RWPE2 (cell line): ENCODE measurements around the gene ZFPL1.

Source experiments
- ATAC-seq: fragments of 200-7000 bp; cut with Tn5 transposase; 3 replicates; pipeline ENCODE4 v1.9.1; 2021; ENCODE audit warnings: low read depth
- DNase-seq: peaks from one replicate; pipeline ENCODE4 v3.0.0-alpha.2; 2020; ENCODE audit warnings: low spot score
- H3K27ac ChIP-seq: fragments of 450-650 bp; 2 replicates; pipeline ENCODE4 v1.5.1; 2017; ENCODE audit warnings: mild to moderate bottlenecking; ENCODE audit not compliant: poor library complexity, severe bottlenecking
- H3K27me3 ChIP-seq: fragments of 250-450 bp; sonication (Bioruptor Pico); 2 replicates; pipeline ENCODE4 v1.5.1; 2021; ENCODE audit warnings: mild to moderate bottlenecking, moderate library complexity; ENCODE audit not compliant: insufficient read depth, poor library complexity, severe bottlenecking
- H3K36me3 ChIP-seq: fragments of 250-450 bp; sonication (Bioruptor Pico); 2 replicates; pipeline ENCODE4 v1.5.1; 2020; ENCODE audit warnings: low read depth, mild to moderate bottlenecking, moderate library complexity
- H3K4me1 ChIP-seq: fragments of 250-450 bp; sonication (Bioruptor Pico); 2 replicates; pipeline ENCODE4 v1.5.1; 2021; ENCODE audit warnings: mild to moderate bottlenecking, moderate library complexity; ENCODE audit not compliant: insufficient read depth, poor library complexity, severe bottlenecking
- H3K4me3 ChIP-seq: fragments of 250-450 bp; sonication (Bioruptor Pico); 2 replicates; pipeline ENCODE4 v1.5.1; 2021; ENCODE audit warnings: mild to moderate bottlenecking, moderate library complexity; ENCODE audit not compliant: severe bottlenecking
- H3K9me3 ChIP-seq: fragments of 250-450 bp; sonication (Bioruptor Pico); 2 replicates; pipeline ENCODE4 v1.5.1; 2021; ENCODE audit warnings: mild to moderate bottlenecking, moderate library complexity; ENCODE audit not compliant: severe bottlenecking
- CTCF ChIP-seq: fragments of 450-650 bp; IDR thresholded peaks from one replicate; pipeline ENCODE4 v1.5.1; 2017; ENCODE audit warnings: mild to moderate bottlenecking, moderate library complexity; ENCODE audit not compliant: poor library complexity, severe bottlenecking

Gene ZFPL1

GRCh38 chr11:65129649-65130441, 45.8 kb downstream of the ZFPL1 start:
- ATAC-seq = no peak
- no peak overlapping the region for H3K4me3 ChIP-seq
- no peaks in the 10 kb centered on the region for H3K9me3 ChIP-seq
- DNase-seq = no peak
- peaks cover 73% of the 10 kb centered on the region for H3K36me3 ChIP-seq
- no peaks in the 10 kb centered on the region for H3K4me1 ChIP-seq
- no peaks in the 10 kb centered on the region for H3K27me3 ChIP-seq
- H3K27ac ChIP-seq = no peak overlapping the region
- TF ChIP-seq CTCF = no peak

- TF ChIP-seq CTCF = no peak
- H3K36me3 ChIP-seq = peaks cover 65% of the 10 kb centered on the region
- no peaks in the 10 kb centered on the region for H3K9me3 ChIP-seq
- no peaks in the 10 kb centered on the region for H3K27me3 ChIP-seq
- H3K4me3 ChIP-seq = no peak overlapping the region
- H3K4me1 ChIP-seq = peaks cover 3% of the 10 kb centered on the region
- no peak for ATAC-seq
- DNase-seq = no peak
- H3K27ac ChIP-seq = no peak overlapping the region
These were observed 46.8 kb downstream of the ZFPL1 start for GRCh38 chr11:65130631-65131416.

- DNase-seq (no peak), ATAC-seq (no peak)
- H3K9me3 ChIP-seq = no peaks in the 10 kb centered on the region
- peaks cover 59% of the 10 kb centered on the region for H3K36me3 ChIP-seq
- peaks cover 3% of the 10 kb centered on the region for H3K4me1 ChIP-seq
- no peak overlapping the region for H3K27ac ChIP-seq
- no peak for TF ChIP-seq CTCF
- no peak overlapping the region for H3K4me3 ChIP-seq
- H3K27me3 ChIP-seq = no peaks in the 10 kb centered on the region
These were observed 47.4 kb downstream of the ZFPL1 start for GRCh38 chr11:65131417-65131776.

- Histone ChIP-seq H3K27me3 (no peaks in the 10 kb centered on the region), H3K4me1 (peaks cover 3% of the 10 kb centered on the region), H3K36me3 (peaks cover 55% of the 10 kb centered on the region), H3K9me3 (no peaks in the 10 kb centered on the region), H3K4me3 (no peak overlapping the region), H3K27ac (no peak overlapping the region)
- no peak for DNase-seq
- ATAC-seq = no peak
- no peak for TF ChIP-seq CTCF
These were observed 47.8 kb downstream of the ZFPL1 start for GRCh38 chr11:65131895-65132237.
